ENCODE results near the gene GAPVD1.

DNA sequence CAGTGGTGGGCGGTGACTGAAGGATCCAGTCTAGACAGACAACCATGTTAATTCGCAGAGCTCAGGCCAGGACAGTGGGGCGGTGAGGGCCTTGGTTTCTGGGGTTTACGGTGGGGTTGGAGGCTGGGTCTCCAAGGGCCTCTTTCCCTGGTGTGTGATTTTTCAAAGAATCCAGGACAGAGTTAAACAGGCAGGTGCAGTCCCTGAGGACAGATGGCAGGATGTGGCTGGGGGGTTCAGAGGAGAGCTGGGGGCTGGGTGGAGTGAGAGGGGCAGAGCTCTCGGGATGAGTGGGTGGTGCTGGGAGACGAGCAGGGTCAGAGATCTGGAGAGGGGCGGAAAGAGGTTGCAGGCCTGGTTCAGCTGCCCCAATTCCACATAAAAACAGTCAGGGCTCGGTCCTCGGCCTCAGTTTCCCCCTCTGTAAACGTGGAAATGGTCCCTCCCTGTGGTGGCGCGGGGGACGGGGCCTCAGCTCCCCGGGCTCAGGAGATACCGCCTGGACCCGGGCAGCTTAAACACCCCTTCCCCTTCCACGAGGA lies 145.9 kb downstream of the GAPVD1 start:
- TF ChIP-seq CTCF (IDR thresholded peaks at IDR 0.05) (no peak), POLR2A (IDR thresholded peaks at IDR 0.05) (no peak), POLR2AphosphoS5 (IDR thresholded peaks at IDR 0.05; ENCODE audit: insufficient read depth in 1 of 2, low read depth in 1 of 2) (no peak)
